Mucosa of descending colon (tissue), 3 donors: ENCODE data around the gene ITGA6. TPM values are rescaled to one million over a fixed set of nuclear protein-coding genes. Genes with fewer than 3 reads are reported as not detected.

ENCODE experiments used
- ATAC-seq: fragments of 200-7000 bp; cut with Tn5 transposase; one replicate; pipeline ENCODE4 v1.9.1; 2020; ENCODE audit warnings: mild to moderate bottlenecking, moderate library complexity
- DNase-seq, 3 donors: peaks; one replicate each; pipeline ENCODE4 v3.0.0-alpha.2; 2020
- H3K36me3 ChIP-seq: fragments of 200-600 bp; one replicate; pipeline ENCODE4 v1.8.0; 2021; ENCODE audit warnings: low read depth, mild to moderate bottlenecking
- H3K4me1 ChIP-seq: fragments of 200-600 bp; one replicate; pipeline ENCODE4 v1.8.0; 2021; ENCODE audit warnings: low read depth, mild to moderate bottlenecking
- H3K4me3 ChIP-seq: fragments of 200-600 bp; one replicate; pipeline ENCODE4 v1.8.0; 2021; ENCODE audit warnings: mild to moderate bottlenecking
- H3K9me3 ChIP-seq: fragments of 200-600 bp; one replicate; pipeline ENCODE4 v1.8.0; 2021; ENCODE audit warnings: mild to moderate bottlenecking
- intact Hi-C, 2 donors: fragments of 100-400 bp; cut with DNase I in 1 of 2; cut with micrococcal nuclease in 1 of 2; formaldehyde crosslinking; loops; one replicate each; pipeline versions ENCODE4 v1.11.0 to v1.11.1; 2022; cut with DNase I, micrococcal nuclease
- total RNA-seq, 3 donors: library from RNA; stranded (reverse); fragmentation: NEBNext Ultra II Directional in 2 of 3; extraction: Animal tissue kit (Norgen Biotek cat#: 25700) in 2 of 3; gene quantifications; one replicate each; pipeline versions ENCODE4 v1.2.1 to v1.2.4, GENCODE V29; 2021 to 2023
- TF ChIP-seq, protein P1 (sequence below): fragments of 200-600 bp; IDR thresholded peaks from one replicate; pipeline ENCODE4 v1.8.0; 2022; ENCODE audit warnings: antibody characterized with exemption, mild to moderate bottlenecking
- donor health status: DM: no; HTN: no; CAD: no; lungs with moderate emphysema.
- donor health status: DM: no; HTN: no; CAD: no.
- donor health status: DM: no; HTN: yes; CAD: no.

ITGA6 gene
- total RNA-seq, 3 donors from 2014 or later, result 116 to 192 (median 178) TPM

DNA sequence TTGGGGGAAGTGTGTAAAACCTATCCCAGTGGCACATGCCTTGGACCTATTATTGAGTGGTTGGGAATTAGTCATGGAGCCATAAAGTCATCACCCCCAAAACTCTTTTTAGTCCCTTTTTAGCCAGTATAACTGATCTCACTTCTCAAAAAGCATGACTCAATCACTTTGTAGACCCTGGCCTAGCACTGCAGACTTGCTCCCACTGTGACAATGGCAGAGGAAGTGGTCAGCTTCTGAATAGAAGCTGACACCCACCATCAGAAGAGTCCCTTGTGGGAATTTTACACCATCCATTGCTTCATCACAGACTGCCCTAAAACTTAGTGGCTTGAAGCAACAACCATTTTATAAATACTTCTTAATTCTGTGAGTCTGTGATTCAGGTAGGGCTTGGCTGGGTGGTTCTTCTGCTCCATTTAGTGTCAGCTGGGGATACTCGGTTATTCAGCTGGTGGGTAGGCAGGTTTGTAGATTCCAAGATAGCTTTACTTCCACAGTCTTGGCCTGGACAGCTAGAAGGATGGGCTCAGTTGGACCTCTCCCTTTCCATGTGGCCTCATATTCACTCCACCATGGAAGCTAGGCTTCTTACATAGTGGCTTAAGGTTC, 10.8 kb upstream of the ITGA6 start:
- no peak overlapping the region for H3K4me3 ChIP-seq
- DNase-seq, result no peak
- TF ChIP-seq, protein P1, sequence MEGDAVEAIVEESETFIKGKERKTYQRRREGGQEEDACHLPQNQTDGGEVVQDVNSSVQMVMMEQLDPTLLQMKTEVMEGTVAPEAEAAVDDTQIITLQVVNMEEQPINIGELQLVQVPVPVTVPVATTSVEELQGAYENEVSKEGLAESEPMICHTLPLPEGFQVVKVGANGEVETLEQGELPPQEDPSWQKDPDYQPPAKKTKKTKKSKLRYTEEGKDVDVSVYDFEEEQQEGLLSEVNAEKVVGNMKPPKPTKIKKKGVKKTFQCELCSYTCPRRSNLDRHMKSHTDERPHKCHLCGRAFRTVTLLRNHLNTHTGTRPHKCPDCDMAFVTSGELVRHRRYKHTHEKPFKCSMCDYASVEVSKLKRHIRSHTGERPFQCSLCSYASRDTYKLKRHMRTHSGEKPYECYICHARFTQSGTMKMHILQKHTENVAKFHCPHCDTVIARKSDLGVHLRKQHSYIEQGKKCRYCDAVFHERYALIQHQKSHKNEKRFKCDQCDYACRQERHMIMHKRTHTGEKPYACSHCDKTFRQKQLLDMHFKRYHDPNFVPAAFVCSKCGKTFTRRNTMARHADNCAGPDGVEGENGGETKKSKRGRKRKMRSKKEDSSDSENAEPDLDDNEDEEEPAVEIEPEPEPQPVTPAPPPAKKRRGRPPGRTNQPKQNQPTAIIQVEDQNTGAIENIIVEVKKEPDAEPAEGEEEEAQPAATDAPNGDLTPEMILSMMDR, result no peak
- intact Hi-C loops, result no loop called here
- H3K9me3 ChIP-seq, result no peaks in the 10 kb centered on the region
- ATAC-seq, result no peak
- no peaks in the 10 kb centered on the region for H3K4me1 ChIP-seq
- no peaks in the 10 kb centered on the region for H3K36me3 ChIP-seq

- intact Hi-C loops, result no loop called here
- TF ChIP-seq, protein P1, result no peak
- Histone ChIP-seq H3K4me3 (no peak overlapping the region), H3K4me1 (no peaks in the 10 kb centered on the region), H3K36me3 (no peaks in the 10 kb centered on the region), H3K9me3 (no peaks in the 10 kb centered on the region)
- DNase-seq, result no peak
- no peak for ATAC-seq
Measured at GRCh38 chr2:172420216-172420615, 7.2 kb upstream of the ITGA6 start.

DNA sequence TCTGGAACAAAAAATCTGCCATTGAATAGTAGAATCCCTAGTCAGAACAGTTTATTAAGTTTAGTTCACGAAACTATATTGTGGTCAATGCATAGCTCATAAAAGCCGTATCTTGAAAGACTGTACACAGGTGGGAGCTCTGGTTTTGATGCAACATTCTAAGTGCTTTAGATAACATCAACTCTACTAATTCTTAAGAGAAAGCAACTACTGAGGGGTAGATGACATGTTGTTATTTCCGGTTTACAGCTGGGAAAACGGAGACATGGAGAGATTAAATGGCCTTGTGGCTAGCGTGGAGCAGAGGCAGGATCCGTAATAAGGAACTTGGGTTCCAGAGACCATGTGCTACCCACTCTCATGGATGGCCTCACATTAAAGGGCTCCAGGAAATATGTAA, 4.2 kb upstream of the ITGA6 start:
- DNase-seq (no peak), ATAC-seq (no peak)
- TF ChIP-seq, protein P1, result no peak
- no peaks in the 10 kb centered on the region for H3K36me3 ChIP-seq
- peaks cover 9% of the 10 kb centered on the region for H3K4me1 ChIP-seq
- no peaks in the 10 kb centered on the region for H3K9me3 ChIP-seq
- intact Hi-C loops, result no loop called here
- H3K4me3 ChIP-seq, result no peak overlapping the region

DNA sequence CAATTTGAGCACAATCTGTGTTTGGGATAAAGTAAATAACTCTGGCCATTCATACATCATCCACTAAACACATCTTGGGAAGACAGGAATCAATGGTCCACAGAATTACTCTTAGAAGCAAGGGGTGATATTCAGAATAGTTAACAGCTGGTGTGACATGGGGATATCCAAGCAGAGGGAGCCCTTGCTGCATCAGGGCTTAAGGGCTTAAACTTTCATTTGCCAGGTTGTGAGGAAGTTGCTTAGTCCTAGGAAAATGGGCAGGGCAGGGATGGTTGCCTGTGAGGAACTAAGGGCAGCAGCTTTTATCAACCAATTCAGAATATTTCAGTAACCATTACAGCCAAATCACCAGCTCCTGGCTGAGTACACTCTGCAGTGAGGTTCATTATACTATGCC, 2.0 kb upstream of the ITGA6 start:
- intact Hi-C loops, result loop anchor here in 1 of 2 donors (5.0 kb wide), 1 partner anchor 37 kb away; no protein-coding TSS in a partner anchor
- H3K4me3 ChIP-seq, result no peak overlapping the region
- DNase-seq (no peak), ATAC-seq (no peak)
- no peaks in the 10 kb centered on the region for H3K9me3 ChIP-seq
- no peaks in the 10 kb centered on the region for H3K36me3 ChIP-seq
- TF ChIP-seq, protein P1, result no peak
- H3K4me1 ChIP-seq, result peaks cover 9% of the 10 kb centered on the region

- Histone ChIP-seq H3K4me3 (peak overlapping the region; percentile 75), H3K4me1 (peaks cover 22% of the 10 kb centered on the region), H3K36me3 (no peaks in the 10 kb centered on the region), H3K9me3 (no peaks in the 10 kb centered on the region)
- ATAC-seq (no peak), DNase-seq (peak in 1 of 3 donors; percentile 55)
- intact Hi-C loops, result loop anchor here in 1 of 2 donors (5.0 kb wide), 1 partner anchor 36 kb away; no protein-coding TSS in a partner anchor
- TF ChIP-seq, protein P1, result no peak
Measured at GRCh38 chr2:172426635-172427255, 641 bp upstream of the ITGA6 start.
